PC-3 (cell line): ENCODE data around the gene NOTCH1. TPM values are rescaled to one million over a fixed set of nuclear protein-coding genes. Genes with fewer than 3 reads are reported as not detected.

Source experiments
- ATAC-seq: fragments of 200-7000 bp; cut with Tn5 transposase; 2 replicates; pipeline ENCODE4 v1.9.1; 2020; ENCODE audit warnings: mild to moderate bottlenecking, moderate library complexity
- BruUV-seq: library from RNA; stranded (reverse); fragments of 400-500 nt; replicated peaks from 2 replicates; lab custom pipeline; 2021; lab: Mats Ljungman, UMichigan
- CTCF ChIA-PET: fragments of 300-600 bp; sonication (Branson Sonifier 250); formaldehyde crosslinking; loops from one replicate; lab custom pipeline; 2022; ENCODE audit warnings: antibody characterized with exemption; lab: Charles Lee
- POLR2A ChIA-PET: fragments of 300-600 bp; sonication (Branson Sonifier 250); formaldehyde crosslinking; loops from one replicate; lab custom pipeline; 2022; ENCODE audit warnings: antibody characterized with exemption; ENCODE audit not compliant: unreplicated experiment; lab: Charles Lee
- DNase-seq: peaks from one replicate; pipeline ENCODE4 v3.0.0-alpha.2; 2015
- H2AFZ ChIP-seq: fragments of 300-600 bp; sonication (generic); 2 replicates; pipeline ENCODE4 v1.6.0; 2016; ENCODE audit warnings: antibody characterized with exemption, low read length
- H3F3A ChIP-seq: fragments of 300-600 bp; sonication (generic); one replicate; pipeline ENCODE4 v1.6.0; 2017; ENCODE audit warnings: antibody characterized with exemption, low read length, control low read depth, mild to moderate bottlenecking; ENCODE audit not compliant: unreplicated experiment
- H3K27ac ChIP-seq: fragments of 300-600 bp; sonication (generic); 2 replicates; pipeline ENCODE4 v1.5.1; 2016; ENCODE audit warnings: mild to moderate bottlenecking, low read length
- H3K27me3 ChIP-seq: fragments of 300-600 bp; sonication (generic); 2 replicates; pipeline ENCODE4 v1.6.1; 2016; ENCODE audit warnings: low read length, mixed read lengths
- H3K36me3 ChIP-seq: fragments of 300-600 bp; sonication (generic); 2 replicates; pipeline ENCODE4 v1.6.1; 2016; ENCODE audit warnings: low read depth, mixed run types, low read length, mixed read lengths
- H3K4me1 ChIP-seq: fragments of 300-600 bp; sonication (generic); 2 replicates; pipeline ENCODE4 v1.5.1; 2016; ENCODE audit warnings: low read length; ENCODE audit not compliant: insufficient read depth
- H3K4me2 ChIP-seq: fragments of 300-600 bp; sonication (generic); 2 replicates; pipeline ENCODE4 v1.6.0; 2016; ENCODE audit warnings: low read length
- H3K4me3 ChIP-seq: fragments of 300-600 bp; sonication (generic); 2 replicates; pipeline ENCODE4 v1.5.1; 2016; ENCODE audit warnings: mild to moderate bottlenecking, low read length, mixed read lengths
- H3K79me2 ChIP-seq: fragments of 300-600 bp; sonication (generic); 2 replicates; pipeline ENCODE4 v1.6.1; 2017; ENCODE audit warnings: low read length, mixed read lengths
- H3K9ac ChIP-seq: fragments of 300-600 bp; sonication (generic); 2 replicates; pipeline ENCODE4 v1.6.0; 2016; ENCODE audit warnings: mild to moderate bottlenecking, low read length
- H3K9me2 ChIP-seq: fragments of 300-600 bp; sonication (generic); replicated peaks from 2 replicates; pipeline ENCODE4 v1.6.1; 2016; ENCODE audit warnings: mixed run types, low read length, mixed read lengths
- H3K9me3 ChIP-seq: fragments of 300-600 bp; sonication (generic); 2 replicates; pipeline ENCODE4 v1.6.1; 2016; ENCODE audit warnings: low read length, mixed read lengths
- H4K20me1 ChIP-seq: fragments of 300-600 bp; sonication (generic); 2 replicates; pipeline ENCODE4 v1.6.1; 2016; ENCODE audit warnings: low read length, mixed read lengths
- CTCF ChIP-seq: fragments of 300-600 bp; sonication (generic); conservative IDR thresholded peaks from 2 replicates; pipeline ENCODE4 v1.5.1; 2017; ENCODE audit warnings: antibody characterized with exemption, low read depth, mild to moderate bottlenecking, low read length
- EZH2 ChIP-seq: fragments of 300-600 bp; sonication (generic); IDR thresholded peaks from one replicate; pipeline ENCODE4 v1.6.1; 2017; ENCODE audit warnings: antibody characterized with exemption, mild to moderate bottlenecking, low read length; ENCODE audit not compliant: unreplicated experiment
- EZH2phosphoT487 ChIP-seq: fragments of 300-600 bp; sonication (generic); IDR thresholded peaks from 2 replicates; pipeline ENCODE4 v1.6.1; 2018; ENCODE audit warnings: mild to moderate bottlenecking, antibody characterized with exemption, low read length, borderline replicate concordance
- intact Hi-C: fragments of 100-400 bp; cut with micrococcal nuclease; formaldehyde crosslinking; loops from 2 replicates; pipeline ENCODE4 v1.9.0; 2023
- total RNA-seq: library from RNA; depleted of rRNA; stranded (reverse); fragments of >200 nt; gene quantifications from 2 replicates; pipeline ENCODE4 v1.2.3, GENCODE V29; 2014

The NOTCH1 gene
- total RNA-seq, 1 experiment from 2014 or later = 14.3 TPM

- no peaks in the 10 kb centered on the region for H3K9me3 ChIP-seq
- no peaks in the 10 kb centered on the region for H3F3A ChIP-seq
- no peaks in the 10 kb centered on the region for H3K27me3 ChIP-seq
- ATAC-seq (no peak), DNase-seq (no peak)
- no peaks in the 10 kb centered on the region for H3K4me1 ChIP-seq
- H3K4me2 ChIP-seq = no peak overlapping the region
- H3K9ac ChIP-seq = no peak overlapping the region
- ChIA-PET CTCF (no interaction called here), POLR2A (no interaction called here)
- H3K9me2 ChIP-seq = no peaks in the 10 kb centered on the region
- H3K4me3 ChIP-seq = no peak overlapping the region
- intact Hi-C loops = no loop called here
- no TSS peak for BruUV-seq
- TF ChIP-seq EZH2 = no peak
- TF ChIP-seq EZH2phosphoT487 = no peak
- no peak overlapping the region for H2AFZ ChIP-seq
- H4K20me1 ChIP-seq = no peaks in the 10 kb centered on the region
- H3K79me2 ChIP-seq = no peaks in the 10 kb centered on the region
- H3K27ac ChIP-seq = no peak overlapping the region
- H3K36me3 ChIP-seq = no peaks in the 10 kb centered on the region
Measured at GRCh38 chr9:136586391-136586953, 40.6 kb upstream of the NOTCH1 start.

GRCh38 chr9:136585531-136586120 is 39.8 kb upstream of the NOTCH1 start:
- ChIA-PET POLR2A (no interaction called here), CTCF (no interaction called here)
- H3K4me1 ChIP-seq = no peaks in the 10 kb centered on the region
- no peaks in the 10 kb centered on the region for H3K27me3 ChIP-seq
- H3K9me3 ChIP-seq = no peaks in the 10 kb centered on the region
- H2AFZ ChIP-seq = no peak overlapping the region
- DNase-seq (no peak), ATAC-seq (no peak)
- TF ChIP-seq EZH2 = no peak
- TF ChIP-seq EZH2phosphoT487 = no peak
- TF ChIP-seq CTCF = no peak
- no peak overlapping the region for H3K4me3 ChIP-seq
- H3K27ac ChIP-seq = no peak overlapping the region
- H3K4me2 ChIP-seq = no peak overlapping the region
- BruUV-seq = no TSS peak
- no peaks in the 10 kb centered on the region for H4K20me1 ChIP-seq
- H3K79me2 ChIP-seq = no peaks in the 10 kb centered on the region
- H3K9me2 ChIP-seq = no peaks in the 10 kb centered on the region
- no peaks in the 10 kb centered on the region for H3K36me3 ChIP-seq
- no peak overlapping the region for H3K9ac ChIP-seq
- intact Hi-C loops = no loop called here
- no peaks in the 10 kb centered on the region for H3F3A ChIP-seq

GRCh38 chr9:136584934-136585333 is 39.1 kb upstream of the NOTCH1 start:
- intact Hi-C loops = no loop called here
- BruUV-seq = no TSS peak
- Histone ChIP-seq H3K79me2 (no peaks in the 10 kb centered on the region), H3K9ac (no peak overlapping the region), H2AFZ (no peak overlapping the region), H3K4me2 (no peak overlapping the region), H3K9me2 (no peaks in the 10 kb centered on the region), H3K4me1 (no peaks in the 10 kb centered on the region), H4K20me1 (no peaks in the 10 kb centered on the region), H3K36me3 (no peaks in the 10 kb centered on the region), H3F3A (no peaks in the 10 kb centered on the region), H3K27ac (no peak overlapping the region), H3K4me3 (no peak overlapping the region), H3K9me3 (no peaks in the 10 kb centered on the region), H3K27me3 (no peaks in the 10 kb centered on the region)
- TF ChIP-seq EZH2phosphoT487 (no peak), CTCF (no peak), EZH2 (no peak)
- ChIA-PET POLR2A (no interaction called here), CTCF (no interaction called here)
- no peak for DNase-seq
- no peak for ATAC-seq
